Fibroblast of lung (primary cell): ENCODE measurements around the gene TMEM250. TPM values are rescaled to one million over a fixed set of nuclear protein-coding genes. Genes with fewer than 3 reads are reported as not detected.

Source experiments
- DNase-seq, 2 donors: peaks; one replicate each; pipeline versions ENCODE4 v3.0.0 to v3.0.0-alpha.2; 2010; ENCODE audit warnings: low read depth in 2 of 2
- H2AFZ ChIP-seq: 2 replicates; pipeline ENCODE4 v1.5.1; 2012; ENCODE audit warnings: low read length, control low read depth, inconsistent platforms
- H3K27ac ChIP-seq: 2 replicates; pipeline ENCODE4 v1.5.1; 2011; ENCODE audit warnings: low read length, control low read depth; ENCODE audit not compliant: insufficient read depth
- H3K27me3 ChIP-seq: 2 replicates; pipeline ENCODE4 v1.5.1; 2011; ENCODE audit warnings: mild to moderate bottlenecking, low read length; ENCODE audit not compliant: control insufficient read depth, insufficient read depth
- H3K36me3 ChIP-seq: 2 replicates; pipeline ENCODE4 v1.5.1; 2011; ENCODE audit warnings: low read length; ENCODE audit not compliant: control insufficient read depth, insufficient read depth
- H3K4me1 ChIP-seq: 2 replicates; pipeline ENCODE4 v1.5.1; 2011; ENCODE audit warnings: low read length; ENCODE audit not compliant: control insufficient read depth, insufficient read depth; ENCODE audit errors: extremely low read depth
- H3K4me2 ChIP-seq: 2 replicates; pipeline ENCODE4 v1.5.1; 2011; ENCODE audit warnings: low read length, control low read depth; ENCODE audit not compliant: insufficient read depth; ENCODE audit errors: extremely low read depth
- H3K4me3 ChIP-seq, 4 experiments: fragments of 200-600 bp in 1 of 4; sonication (generic) in 1 of 4; replicated peaks in 1 of 4; 2 replicates each; pipeline ENCODE4 v1.5.1; 2011 to 2016; ENCODE audit warnings: low read length in 4 of 4, low read depth in 3 of 4, mild to moderate bottlenecking in 3 of 4, control low read depth in 2 of 4, inconsistent platforms in 1 of 4, mixed read lengths in 1 of 4; ENCODE audit not compliant: insufficient read depth in 1 of 4; ENCODE audit errors: control extremely low read depth in 1 of 4
- H3K79me2 ChIP-seq: 2 replicates; pipeline ENCODE4 v1.5.1; 2012; ENCODE audit warnings: mild to moderate bottlenecking, low read length, inconsistent platforms; ENCODE audit not compliant: control insufficient read depth, insufficient read depth
- H3K9ac ChIP-seq: 2 replicates; pipeline ENCODE4 v1.5.1; 2011; ENCODE audit warnings: mild to moderate bottlenecking, low read length, control low read depth; ENCODE audit not compliant: insufficient read depth
- H3K9me3 ChIP-seq: 2 replicates; pipeline ENCODE4 v1.5.1; 2012; ENCODE audit warnings: low read depth, low read length; ENCODE audit not compliant: control insufficient read depth, insufficient read depth
- H4K20me1 ChIP-seq: 2 replicates; pipeline ENCODE4 v1.5.1; 2011; ENCODE audit warnings: low read length; ENCODE audit not compliant: control insufficient read depth, insufficient read depth; ENCODE audit errors: extremely low read depth
- EZH2 ChIP-seq: IDR thresholded peaks from 2 replicates; pipeline ENCODE4 v1.5.1; 2012; ENCODE audit warnings: low read length, control low read depth, mild to moderate bottlenecking; ENCODE audit errors: missing control alignments
- polyA plus RNA-seq, 2 donors: library from polyadenylated mRNA; depleted of rRNA in 1 of 2; stranded (reverse) in 1 of 2; unstranded in 1 of 2; fragments of >200 nt; gene quantifications; 2 replicates each; pipeline ENCODE4 v1.2.1, GENCODE V29; 2011 to 2012; ENCODE audit warnings: missing spikeins in 1 of 2
- total RNA-seq: library from RNA; depleted of rRNA; stranded (reverse); fragments of >200 nt; gene quantifications from 2 replicates; pipeline ENCODE4 v1.2.1, GENCODE V29; 2014
- TF ChIP-seq, protein P1 (sequence below), 2 donors: IDR thresholded peaks in 1 of 2; conservative IDR thresholded peaks in 1 of 2; 1 replicate in 1 of 2; 2 replicates in 1 of 2; pipeline ENCODE4 v1.5.1; 2011 to 2012; ENCODE audit warnings: low read length in 2 of 2, control low read depth in 1 of 2, inconsistent platforms in 1 of 2, low read depth in 1 of 2, mild to moderate bottlenecking in 1 of 2

Gene TMEM250
- total and polyA plus RNA-seq, 2 donors (not counting 1 experiment from before 2014, with no cell fraction given), result 13.3 to 43.3 TPM

- no peak overlapping the region for H3K27ac ChIP-seq
- H3K4me3 ChIP-seq, result no peak overlapping the region
- H4K20me1 ChIP-seq, result no peaks in the 10 kb centered on the region
- H3K9ac ChIP-seq, result no peak overlapping the region
- H3K79me2 ChIP-seq, result no peaks in the 10 kb centered on the region
- H3K36me3 ChIP-seq, result no peaks in the 10 kb centered on the region
- no peak overlapping the region for H3K4me2 ChIP-seq
- no peaks in the 10 kb centered on the region for H3K9me3 ChIP-seq
- TF ChIP-seq, protein P1, sequence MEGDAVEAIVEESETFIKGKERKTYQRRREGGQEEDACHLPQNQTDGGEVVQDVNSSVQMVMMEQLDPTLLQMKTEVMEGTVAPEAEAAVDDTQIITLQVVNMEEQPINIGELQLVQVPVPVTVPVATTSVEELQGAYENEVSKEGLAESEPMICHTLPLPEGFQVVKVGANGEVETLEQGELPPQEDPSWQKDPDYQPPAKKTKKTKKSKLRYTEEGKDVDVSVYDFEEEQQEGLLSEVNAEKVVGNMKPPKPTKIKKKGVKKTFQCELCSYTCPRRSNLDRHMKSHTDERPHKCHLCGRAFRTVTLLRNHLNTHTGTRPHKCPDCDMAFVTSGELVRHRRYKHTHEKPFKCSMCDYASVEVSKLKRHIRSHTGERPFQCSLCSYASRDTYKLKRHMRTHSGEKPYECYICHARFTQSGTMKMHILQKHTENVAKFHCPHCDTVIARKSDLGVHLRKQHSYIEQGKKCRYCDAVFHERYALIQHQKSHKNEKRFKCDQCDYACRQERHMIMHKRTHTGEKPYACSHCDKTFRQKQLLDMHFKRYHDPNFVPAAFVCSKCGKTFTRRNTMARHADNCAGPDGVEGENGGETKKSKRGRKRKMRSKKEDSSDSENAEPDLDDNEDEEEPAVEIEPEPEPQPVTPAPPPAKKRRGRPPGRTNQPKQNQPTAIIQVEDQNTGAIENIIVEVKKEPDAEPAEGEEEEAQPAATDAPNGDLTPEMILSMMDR (conservative IDR thresholded peaks at IDR 0.05 in 1 of 2, IDR thresholded peaks at IDR 0.05 in 1 of 2; ENCODE audit: low read depth in 1 of 2, low read length in 2 of 2), result no peak
- TF ChIP-seq EZH2, result no peak
- H3K4me1 ChIP-seq, result no peaks in the 10 kb centered on the region
- H3K27me3 ChIP-seq, result no peaks in the 10 kb centered on the region
- H2AFZ ChIP-seq, result no peak overlapping the region
- DNase-seq, result no peak
These were observed 27.7 kb upstream of the TMEM250 start for GRCh38 chr9:136146126-136147037.

DNA sequence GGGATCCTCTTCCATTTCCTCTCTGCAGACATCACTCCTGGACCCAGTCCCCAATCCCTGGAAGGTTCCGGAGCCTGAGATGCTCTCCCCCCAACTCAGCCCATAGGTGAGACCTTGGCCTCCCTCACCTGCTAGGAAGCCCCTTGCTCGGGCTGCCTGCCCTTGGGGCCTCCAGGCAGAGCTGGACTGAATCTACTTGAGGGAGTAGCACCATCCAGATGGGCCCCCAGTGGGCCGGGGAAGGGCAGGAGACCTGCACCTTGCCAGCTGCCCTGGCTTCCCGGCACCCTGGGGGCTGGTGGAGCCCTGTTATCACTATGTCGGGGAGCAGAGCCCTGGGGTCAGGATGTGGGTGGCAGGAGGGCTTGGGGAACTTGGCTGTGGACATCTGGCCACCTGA lies 26.9 kb upstream of the TMEM250 start:
- H3K9ac ChIP-seq, result no peak overlapping the region
- no peak overlapping the region for H3K4me2 ChIP-seq
- H3K27ac ChIP-seq, result no peak overlapping the region
- H3K9me3 ChIP-seq, result no peaks in the 10 kb centered on the region
- no peaks in the 10 kb centered on the region for H3K36me3 ChIP-seq
- DNase-seq, result no peak
- H3K4me1 ChIP-seq, result no peaks in the 10 kb centered on the region
- TF ChIP-seq, protein P1 (conservative IDR thresholded peaks at IDR 0.05 in 1 of 2, IDR thresholded peaks at IDR 0.05 in 1 of 2; ENCODE audit: low read depth in 1 of 2, low read length in 2 of 2), result no peak
- no peak for TF ChIP-seq EZH2
- H3K79me2 ChIP-seq, result no peaks in the 10 kb centered on the region
- H4K20me1 ChIP-seq, result no peaks in the 10 kb centered on the region
- no peak overlapping the region for H3K4me3 ChIP-seq
- no peaks in the 10 kb centered on the region for H3K27me3 ChIP-seq
- H2AFZ ChIP-seq, result no peak overlapping the region

DNA sequence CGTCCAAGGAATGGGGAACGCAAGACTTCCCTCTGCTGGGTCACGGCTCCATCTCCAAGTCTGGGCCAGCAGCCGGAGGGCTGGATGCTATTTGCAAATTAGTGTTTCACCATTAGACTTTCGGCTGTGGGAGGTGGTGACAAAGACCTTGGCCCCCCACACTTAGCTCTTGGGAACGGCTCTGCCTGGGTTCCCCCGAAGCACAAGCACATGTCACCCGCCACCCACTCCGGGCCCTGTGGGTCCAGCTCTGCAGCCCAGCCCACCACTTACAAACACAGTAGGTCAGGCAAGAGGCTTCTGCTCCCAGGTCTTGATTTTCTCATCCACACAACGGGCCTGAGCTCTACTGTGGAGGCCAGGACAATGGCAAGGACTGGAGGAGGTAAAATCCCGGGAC lies 25.8 kb upstream of the TMEM250 start:
- Histone ChIP-seq H3K4me3 (no peak overlapping the region), H3K4me1 (no peaks in the 10 kb centered on the region), H2AFZ (no peak overlapping the region), H3K9me3 (no peaks in the 10 kb centered on the region), H4K20me1 (no peaks in the 10 kb centered on the region), H3K36me3 (no peaks in the 10 kb centered on the region), H3K27me3 (no peaks in the 10 kb centered on the region), H3K79me2 (no peaks in the 10 kb centered on the region), H3K27ac (no peak overlapping the region), H3K9ac (no peak overlapping the region), H3K4me2 (no peak overlapping the region)
- no peak for DNase-seq
- TF ChIP-seq, protein P1 (conservative IDR thresholded peaks at IDR 0.05 in 1 of 2, IDR thresholded peaks at IDR 0.05 in 1 of 2; ENCODE audit: low read depth in 1 of 2, low read length in 2 of 2), result no peak
- TF ChIP-seq EZH2, result no peak
